Measurements from ENCODE around the gene PHACTR4. TPM values are rescaled to one million over a fixed set of nuclear protein-coding genes. Genes with fewer than 3 reads are reported as not detected.
A peak's percentile ranks its signal among the peaks of the same experiment; 100 is the strongest.

PHACTR4 gene
- polyA plus RNA-seq, 4 donors, result 15.9 to 39.1 (median 26.0) TPM

GRCh38 chr1:28401760-28402159 is 32.2 kb downstream of the PHACTR4 start:
- Histone ChIP-seq H3K9me3 (ENCODE audit: control insufficient read depth in 2 of 2, insufficient read depth in 1 of 2, low read depth in 1 of 2, low read length in 1 of 2) (no peaks in the 10 kb centered on the region), H3K27ac (ENCODE audit: low read depth in 1 of 3, low read length in 2 of 3) (no peak overlapping the region), H3K27me3 (ENCODE audit: control insufficient read depth in 3 of 3, insufficient read depth in 3 of 3, low read length in 3 of 3) (no peaks in the 10 kb centered on the region), H3K4me1 (ENCODE audit: control insufficient read depth in 3 of 3, insufficient read depth in 2 of 3, low read depth in 1 of 3, low read length in 2 of 3) (no peaks in the 10 kb centered on the region), H3K4me3 (ENCODE audit: low read depth in 1 of 3, low read length in 3 of 3) (no peak overlapping the region), H3K36me3 (ENCODE audit: control insufficient read depth in 3 of 3, insufficient read depth in 2 of 3, low read depth in 1 of 3, low read length in 3 of 3) (peaks cover 0 to 16% (median 0%) of the 10 kb centered on the region in 3 donors)
- DNase-seq (no peak), FAIRE-seq (no peak)
- 85 to 100% (median 93%) methylated on average over 1 of the region's 1 CpG for WGBS, 3 donors

DNA sequence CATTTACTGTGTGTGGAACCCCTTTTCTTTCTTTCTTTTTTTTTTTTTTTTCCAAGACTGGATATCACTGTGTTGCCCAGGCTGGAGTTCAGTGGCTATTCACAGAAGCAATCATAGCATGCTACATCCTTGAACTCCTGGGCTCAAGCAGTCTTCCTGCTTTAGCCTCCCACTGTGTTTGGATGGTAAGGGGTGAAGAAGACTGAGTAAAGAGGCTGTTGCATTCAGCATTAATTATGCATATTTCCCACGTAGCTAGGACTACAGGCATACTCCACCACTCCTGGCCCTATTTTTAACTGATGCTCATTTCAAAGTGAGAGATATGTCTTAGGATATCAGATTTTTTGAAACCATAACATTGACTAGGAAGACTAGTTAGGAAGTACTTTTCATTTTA is 39.5 kb downstream of the PHACTR4 start:
- Histone ChIP-seq H3K4me3 (ENCODE audit: low read depth in 1 of 3, low read length in 3 of 3) (no peak overlapping the region), H3K27ac (ENCODE audit: low read depth in 1 of 3, low read length in 2 of 3) (no peak overlapping the region), H3K36me3 (ENCODE audit: control insufficient read depth in 3 of 3, insufficient read depth in 2 of 3, low read depth in 1 of 3, low read length in 3 of 3) (peaks cover 0 to 18% (median 0%) of the 10 kb centered on the region in 3 donors), H3K27me3 (ENCODE audit: control insufficient read depth in 3 of 3, insufficient read depth in 3 of 3, low read length in 3 of 3) (no peaks in the 10 kb centered on the region), H3K9me3 (ENCODE audit: control insufficient read depth in 2 of 2, insufficient read depth in 1 of 2, low read depth in 1 of 2, low read length in 1 of 2) (no peaks in the 10 kb centered on the region), H3K4me1 (ENCODE audit: control insufficient read depth in 3 of 3, insufficient read depth in 2 of 3, low read depth in 1 of 3, low read length in 2 of 3) (no peaks in the 10 kb centered on the region)
- FAIRE-seq, result no peak
- WGBS, 3 donors, result 85 to 100% (median 90%) methylated on average over 1 of the region's 1 CpG
- no peak for DNase-seq

GRCh38 chr1:28411656-28412055 is 42.1 kb downstream of the PHACTR4 start:
- WGBS, 3 donors, result 87 to 92% (median 89%) methylated on average over 5 of the region's 5 CpGs
- H3K36me3 ChIP-seq (ENCODE audit: control insufficient read depth in 3 of 3, insufficient read depth in 2 of 3, low read depth in 1 of 3, low read length in 3 of 3), result peaks cover 0 to 23% (median 0%) of the 10 kb centered on the region in 3 donors
- H3K9me3 ChIP-seq (ENCODE audit: control insufficient read depth in 2 of 2, insufficient read depth in 1 of 2, low read depth in 1 of 2, low read length in 1 of 2), result no peaks in the 10 kb centered on the region
- peaks cover 0 to 5% (median 0%) of the 10 kb centered on the region in 3 donors for H3K4me1 ChIP-seq (ENCODE audit: control insufficient read depth in 3 of 3, insufficient read depth in 2 of 3, low read depth in 1 of 3, low read length in 2 of 3)
- FAIRE-seq (no peak), DNase-seq (no peak)
- no peak overlapping the region for H3K27ac ChIP-seq (ENCODE audit: low read depth in 1 of 3, low read length in 2 of 3)
- no peak overlapping the region for H3K4me3 ChIP-seq (ENCODE audit: low read depth in 1 of 3, low read length in 3 of 3)
- H3K27me3 ChIP-seq (ENCODE audit: control insufficient read depth in 3 of 3, insufficient read depth in 3 of 3, low read length in 3 of 3), result no peaks in the 10 kb centered on the region

DNA sequence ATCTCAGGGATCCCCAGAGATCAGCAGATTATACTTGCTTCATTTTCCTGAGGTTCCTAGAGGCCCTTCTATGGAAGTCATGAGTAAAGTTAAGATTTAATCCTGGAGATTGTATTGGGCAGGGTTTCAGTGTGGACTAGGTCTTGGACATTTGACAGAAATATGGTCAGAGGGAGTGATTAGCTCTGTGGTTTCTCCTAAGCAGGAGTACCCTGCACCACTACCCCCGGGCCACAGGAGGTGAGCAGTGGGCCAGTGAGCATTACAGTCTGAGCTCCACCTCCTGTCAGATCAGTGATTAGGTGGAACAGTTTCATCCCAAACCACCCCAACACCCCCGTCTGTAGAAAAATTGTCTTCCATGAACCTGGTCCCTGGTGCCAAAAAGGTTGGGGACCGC is 43.2 kb downstream of the PHACTR4 start:
- Histone ChIP-seq H3K36me3 (ENCODE audit: control insufficient read depth in 3 of 3, insufficient read depth in 2 of 3, low read depth in 1 of 3, low read length in 3 of 3) (peaks cover 0 to 22% (median 0%) of the 10 kb centered on the region in 3 donors), H3K27me3 (ENCODE audit: control insufficient read depth in 3 of 3, insufficient read depth in 3 of 3, low read length in 3 of 3) (no peaks in the 10 kb centered on the region), H3K4me3 (ENCODE audit: low read depth in 1 of 3, low read length in 3 of 3) (no peak overlapping the region), H3K9me3 (ENCODE audit: control insufficient read depth in 2 of 2, insufficient read depth in 1 of 2, low read depth in 1 of 2, low read length in 1 of 2) (no peaks in the 10 kb centered on the region), H3K27ac (ENCODE audit: low read depth in 1 of 3, low read length in 2 of 3) (no peak overlapping the region), H3K4me1 (ENCODE audit: control insufficient read depth in 3 of 3, insufficient read depth in 2 of 3, low read depth in 1 of 3, low read length in 2 of 3) (peaks cover 0 to 6% (median 0%) of the 10 kb centered on the region in 3 donors)
- 77 to 88% (median 86%) methylated on average over 3 of the region's 3 CpGs for WGBS, 3 donors
- DNase-seq (no peak), FAIRE-seq (no peak)

DNA sequence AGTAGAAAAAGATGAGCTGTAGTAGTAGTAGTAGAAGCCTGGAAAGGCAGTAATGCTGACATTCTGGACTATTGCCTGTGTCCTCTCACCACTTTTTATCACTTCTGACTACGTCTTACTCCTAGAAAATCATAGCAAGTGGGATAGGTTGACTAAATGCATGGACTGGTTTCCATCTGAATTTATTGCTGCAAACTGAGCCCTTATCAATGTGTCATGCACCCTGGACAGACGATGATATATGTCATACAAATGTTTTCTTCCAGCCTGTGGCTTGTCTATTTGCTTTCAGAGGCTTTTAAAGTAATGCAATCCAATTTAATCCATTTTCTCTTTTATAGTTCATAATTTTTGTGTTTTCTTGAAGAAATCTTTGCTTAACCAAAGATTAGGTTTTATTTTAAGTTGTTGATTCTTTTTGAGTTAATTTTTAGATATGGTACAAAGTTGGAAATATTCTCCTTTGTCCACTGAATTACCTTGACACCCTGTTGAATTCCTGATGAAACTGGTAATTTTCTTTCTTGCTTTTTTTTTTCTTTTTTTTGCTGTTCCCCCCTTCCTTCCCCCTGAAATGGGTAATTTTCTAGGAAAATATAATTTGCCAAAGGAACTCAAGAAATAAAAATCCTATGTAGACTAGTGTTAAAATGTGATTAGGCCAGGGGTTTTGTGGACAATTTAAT is 47.1 kb downstream of the PHACTR4 start:
- peak overlapping the region in 1 of 3 donors; percentile 69 for H3K27ac ChIP-seq (ENCODE audit: low read depth in 1 of 3, low read length in 2 of 3)

DNA sequence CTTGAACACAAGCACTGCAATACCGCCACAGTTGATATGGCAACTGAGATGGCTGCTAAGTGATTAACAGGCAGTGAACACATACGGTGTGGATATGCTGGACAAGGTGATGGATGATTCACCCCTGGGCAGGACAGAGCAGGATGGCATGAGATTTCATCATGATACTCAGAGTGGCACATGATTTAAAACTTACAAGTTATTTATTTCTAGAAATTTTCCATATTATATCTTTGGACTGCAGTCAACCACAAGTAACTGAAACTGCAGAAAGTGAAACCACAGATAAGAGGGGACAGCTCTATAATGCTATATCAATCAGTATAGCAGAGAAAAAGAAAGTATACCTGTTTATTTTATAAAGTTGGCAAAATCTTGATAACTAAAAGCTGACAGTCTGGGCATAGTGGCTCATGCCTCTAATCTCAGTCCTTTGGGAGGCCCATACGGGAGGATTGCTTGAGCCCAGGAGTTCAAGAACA is 47.9 kb downstream of the PHACTR4 start:
- no peaks in the 10 kb centered on the region for H3K9me3 ChIP-seq (ENCODE audit: control insufficient read depth in 2 of 2, insufficient read depth in 1 of 2, low read depth in 1 of 2, low read length in 1 of 2)
- FAIRE-seq, result no peak
- H3K36me3 ChIP-seq (ENCODE audit: control insufficient read depth in 3 of 3, insufficient read depth in 2 of 3, low read depth in 1 of 3, low read length in 3 of 3), result peaks cover 0 to 18% (median 0%) of the 10 kb centered on the region in 3 donors
- DNase-seq, result peak; percentile 61 to 65
- WGBS, 3 donors, result 13 to 33% (median 16%) methylated on average over 3 of the region's 3 CpGs
- no peaks in the 10 kb centered on the region for H3K27me3 ChIP-seq (ENCODE audit: control insufficient read depth in 3 of 3, insufficient read depth in 3 of 3, low read length in 3 of 3)
- no peak overlapping the region for H3K4me3 ChIP-seq (ENCODE audit: low read depth in 1 of 3, low read length in 3 of 3)
- peak overlapping the region; percentile 52 to 69 (median 54) for H3K27ac ChIP-seq (ENCODE audit: low read depth in 1 of 3, low read length in 2 of 3)
- peaks cover 0 to 10% (median 2%) of the 10 kb centered on the region in 3 donors for H3K4me1 ChIP-seq (ENCODE audit: control insufficient read depth in 3 of 3, insufficient read depth in 2 of 3, low read depth in 1 of 3, low read length in 2 of 3)

More for the DNA sequence above, 47.1 kb downstream of the PHACTR4 start:
- no peaks in the 10 kb centered on the region for H3K27me3 ChIP-seq (ENCODE audit: control insufficient read depth in 3 of 3, insufficient read depth in 3 of 3, low read length in 3 of 3)
- DNase-seq, result peak; percentile 42 to 56
- H3K4me1 ChIP-seq (ENCODE audit: control insufficient read depth in 3 of 3, insufficient read depth in 2 of 3, low read depth in 1 of 3, low read length in 2 of 3), result peaks cover 0 to 10% (median 2%) of the 10 kb centered on the region in 3 donors
- H3K36me3 ChIP-seq (ENCODE audit: control insufficient read depth in 3 of 3, insufficient read depth in 2 of 3, low read depth in 1 of 3, low read length in 3 of 3), result peaks cover 0 to 18% (median 0%) of the 10 kb centered on the region in 3 donors
- 25 to 60% (median 46%) methylated on average over 2 of the region's 2 CpGs for WGBS, 3 donors
- FAIRE-seq, result no peak
- no peaks in the 10 kb centered on the region for H3K9me3 ChIP-seq (ENCODE audit: control insufficient read depth in 2 of 2, insufficient read depth in 1 of 2, low read depth in 1 of 2, low read length in 1 of 2)
- no peak overlapping the region for H3K4me3 ChIP-seq (ENCODE audit: low read depth in 1 of 3, low read length in 3 of 3)

GRCh38 chr1:28417926-28418637 is 48.5 kb downstream of the PHACTR4 start:
- WGBS, 3 donors, result 69 to 85% (median 83%) methylated on average over 4 of the region's 4 CpGs
- Histone ChIP-seq H3K36me3 (ENCODE audit: control insufficient read depth in 3 of 3, insufficient read depth in 2 of 3, low read depth in 1 of 3, low read length in 3 of 3) (peaks cover 0 to 17% (median 0%) of the 10 kb centered on the region in 3 donors), H3K27me3 (ENCODE audit: control insufficient read depth in 3 of 3, insufficient read depth in 3 of 3, low read length in 3 of 3) (no peaks in the 10 kb centered on the region), H3K4me3 (ENCODE audit: low read depth in 1 of 3, low read length in 3 of 3) (no peak overlapping the region), H3K4me1 (ENCODE audit: control insufficient read depth in 3 of 3, insufficient read depth in 2 of 3, low read depth in 1 of 3, low read length in 2 of 3) (peaks cover 0 to 10% (median 2%) of the 10 kb centered on the region in 3 donors), H3K27ac (ENCODE audit: low read depth in 1 of 3, low read length in 2 of 3) (peak overlapping the region; percentile 52 to 69 (median 54)), H3K9me3 (ENCODE audit: control insufficient read depth in 2 of 2, insufficient read depth in 1 of 2, low read depth in 1 of 2, low read length in 1 of 2) (no peaks in the 10 kb centered on the region)
- DNase-seq (peak in 1 of 2 donors; percentile 51), FAIRE-seq (no peak)

GRCh38 chr1:28421744-28422143 is 52.2 kb downstream of the PHACTR4 start:
- peaks cover 0 to 6% (median 2%) of the 10 kb centered on the region in 3 donors for H3K4me1 ChIP-seq (ENCODE audit: control insufficient read depth in 3 of 3, insufficient read depth in 2 of 3, low read depth in 1 of 3, low read length in 2 of 3)
- WGBS, 3 donors, result 44 to 81% (median 50%) methylated on average over 1 of the region's 1 CpG

More at GRCh38 chr1:28421744-28422143, 52.2 kb downstream of the PHACTR4 start:
- DNase-seq (peak in 1 of 2 donors; percentile 30), FAIRE-seq (no peak)
- Histone ChIP-seq H3K27me3 (ENCODE audit: control insufficient read depth in 3 of 3, insufficient read depth in 3 of 3, low read length in 3 of 3) (no peaks in the 10 kb centered on the region), H3K4me3 (ENCODE audit: low read depth in 1 of 3, low read length in 3 of 3) (no peak overlapping the region), H3K36me3 (ENCODE audit: control insufficient read depth in 3 of 3, insufficient read depth in 2 of 3, low read depth in 1 of 3, low read length in 3 of 3) (peaks cover 0 to 32% (median 0%) of the 10 kb centered on the region in 3 donors), H3K9me3 (ENCODE audit: control insufficient read depth in 2 of 2, insufficient read depth in 1 of 2, low read depth in 1 of 2, low read length in 1 of 2) (no peaks in the 10 kb centered on the region), H3K27ac (ENCODE audit: low read depth in 1 of 3, low read length in 2 of 3) (no peak overlapping the region)

Measured in small intestine (tissue), 7 donors.